Stimulated activated CD8-positive, alpha-beta memory T cell treated with anti-CD3 and anti-CD28 coated beads, Interleukin-12 subunit alpha, Interleukin-12 subunit beta, amount 100 ng/mL, for 24 hours (primary cell): Measurements from ENCODE around the gene RARS2.
A peak's percentile ranks its signal among the peaks of the same experiment; 100 is the strongest.
"Not testable (repeated sequence)": the region's sequence is repeated elsewhere in the genome, so short reads cannot be mapped to it uniquely, and the experiment has no call there.

Experiments used
- DNase-seq: peaks from one replicate; pipeline ENCODE4 v3.0.0-alpha.2; 2020; ENCODE audit errors: extremely low read depth

RARS2 gene

GRCh38 chr6:87501809-87502572 is 87.8 kb downstream of the RARS2 start:
- DNase-seq, result no peak

DNA sequence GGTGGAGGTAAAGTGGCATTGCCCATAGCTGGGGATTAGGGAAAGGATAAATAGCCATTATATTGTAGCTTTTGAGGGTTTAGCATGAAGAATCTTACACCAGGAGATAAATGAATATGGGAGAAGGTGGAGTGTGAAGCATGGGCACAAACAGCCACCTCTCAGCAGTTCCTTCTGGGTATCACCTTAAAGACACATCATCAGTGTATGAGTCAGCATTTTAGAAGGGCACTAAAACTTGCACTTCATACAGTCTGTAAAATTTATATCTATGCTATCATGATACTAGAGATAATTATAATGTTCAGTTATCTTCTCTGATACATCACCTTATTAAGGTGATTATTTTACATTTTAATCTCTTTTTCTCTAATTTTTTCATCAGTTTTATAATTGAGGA is 91.7 kb downstream of the RARS2 start:
- DNase-seq, result no peak

GRCh38 chr6:87494761-87495422 is 94.9 kb downstream of the RARS2 start:
- no peak for DNase-seq

DNA sequence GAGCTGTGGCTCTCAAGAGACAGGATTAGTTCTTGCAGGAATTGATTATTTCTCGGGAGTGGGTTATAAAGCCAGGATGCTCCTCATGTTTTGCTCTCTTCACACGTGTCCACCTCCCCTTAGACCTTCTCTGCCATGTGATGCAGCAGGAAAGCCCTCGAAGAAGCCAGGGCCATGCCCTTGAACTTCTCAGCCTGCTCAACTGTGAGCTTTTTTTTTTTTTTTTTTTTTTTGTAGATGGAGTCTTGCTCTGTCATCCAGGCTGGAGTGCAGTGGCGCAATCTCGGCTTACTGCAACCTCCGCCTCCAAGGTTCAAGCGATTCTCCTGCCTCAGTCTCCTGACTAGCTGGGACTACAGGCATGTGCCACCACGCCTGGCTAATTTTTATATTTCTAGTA is 100.5 kb downstream of the RARS2 start:
- DNase-seq, result not testable (repeated sequence)

DNA sequence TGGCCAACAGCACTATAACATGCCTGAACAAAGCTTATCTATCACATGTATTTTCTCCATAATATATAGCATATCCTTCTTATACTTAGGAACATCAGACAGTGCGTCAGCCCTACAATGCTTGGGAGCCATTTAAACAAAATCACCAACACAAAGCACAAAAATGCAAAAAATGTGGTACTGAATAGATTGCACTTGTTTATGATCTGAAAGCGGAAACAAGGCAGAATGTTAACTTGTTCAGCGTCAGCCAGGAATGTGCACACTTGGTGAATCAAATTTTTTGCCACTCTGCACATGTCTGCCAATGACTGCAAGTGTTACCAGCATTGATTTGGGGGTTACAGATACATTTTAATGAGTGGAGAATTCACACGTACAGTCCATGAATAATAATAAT is 102.2 kb downstream of the RARS2 start:
- no peak for DNase-seq

DNA sequence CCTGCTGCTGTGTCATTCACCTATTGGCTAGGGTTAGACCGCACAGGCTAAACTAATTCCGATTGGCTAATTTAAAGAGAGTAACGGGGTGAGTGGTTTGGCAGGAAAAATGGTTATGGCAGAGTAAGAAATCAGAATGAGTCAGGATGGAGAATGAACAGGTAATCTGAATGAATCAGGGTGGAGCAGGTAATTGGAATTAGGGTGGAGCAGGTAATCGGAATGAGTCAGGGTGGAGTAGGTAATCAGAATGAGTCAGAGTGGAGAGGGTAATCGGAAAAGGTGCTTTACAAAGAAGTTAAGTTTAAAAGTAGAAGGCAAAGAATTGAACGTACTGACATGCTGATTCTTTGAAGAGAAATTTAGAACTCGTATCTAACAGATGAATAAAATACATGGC is 105.3 kb downstream of the RARS2 start:
- DNase-seq, result no peak

GRCh38 chr6:87483929-87484328 is 105.9 kb downstream of the RARS2 start:
- no peak for DNase-seq

- DNase-seq, result no peak
Measured at GRCh38 chr6:87482366-87482765, 107.4 kb downstream of the RARS2 start.

- no peak for DNase-seq
Measured at GRCh38 chr6:87481931-87482330, 107.9 kb downstream of the RARS2 start.

DNA sequence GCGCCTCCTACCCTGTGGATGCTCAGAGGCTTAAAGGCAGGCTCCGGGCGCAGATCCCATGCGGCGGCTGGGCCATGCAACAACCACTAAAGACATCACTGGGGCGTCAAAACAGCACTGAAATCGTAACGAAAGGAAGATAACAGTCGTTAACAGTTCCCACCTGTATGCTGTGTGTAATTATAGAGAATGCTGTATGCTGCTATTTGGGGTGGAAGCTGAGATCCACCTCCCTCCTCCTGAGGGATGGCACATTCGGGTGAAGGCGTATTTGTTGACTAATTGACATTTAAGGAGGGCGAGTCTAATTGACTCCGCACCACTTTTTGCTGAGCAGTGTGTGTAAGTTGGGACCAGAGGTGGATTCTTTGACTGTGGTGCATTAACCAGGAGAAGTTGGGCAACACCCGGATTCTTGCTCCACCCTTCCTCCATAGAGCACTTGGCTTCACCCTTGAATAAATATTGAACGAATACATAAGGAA is 116.3 kb downstream of the RARS2 start:
- peak; percentile 17 for DNase-seq

DNA sequence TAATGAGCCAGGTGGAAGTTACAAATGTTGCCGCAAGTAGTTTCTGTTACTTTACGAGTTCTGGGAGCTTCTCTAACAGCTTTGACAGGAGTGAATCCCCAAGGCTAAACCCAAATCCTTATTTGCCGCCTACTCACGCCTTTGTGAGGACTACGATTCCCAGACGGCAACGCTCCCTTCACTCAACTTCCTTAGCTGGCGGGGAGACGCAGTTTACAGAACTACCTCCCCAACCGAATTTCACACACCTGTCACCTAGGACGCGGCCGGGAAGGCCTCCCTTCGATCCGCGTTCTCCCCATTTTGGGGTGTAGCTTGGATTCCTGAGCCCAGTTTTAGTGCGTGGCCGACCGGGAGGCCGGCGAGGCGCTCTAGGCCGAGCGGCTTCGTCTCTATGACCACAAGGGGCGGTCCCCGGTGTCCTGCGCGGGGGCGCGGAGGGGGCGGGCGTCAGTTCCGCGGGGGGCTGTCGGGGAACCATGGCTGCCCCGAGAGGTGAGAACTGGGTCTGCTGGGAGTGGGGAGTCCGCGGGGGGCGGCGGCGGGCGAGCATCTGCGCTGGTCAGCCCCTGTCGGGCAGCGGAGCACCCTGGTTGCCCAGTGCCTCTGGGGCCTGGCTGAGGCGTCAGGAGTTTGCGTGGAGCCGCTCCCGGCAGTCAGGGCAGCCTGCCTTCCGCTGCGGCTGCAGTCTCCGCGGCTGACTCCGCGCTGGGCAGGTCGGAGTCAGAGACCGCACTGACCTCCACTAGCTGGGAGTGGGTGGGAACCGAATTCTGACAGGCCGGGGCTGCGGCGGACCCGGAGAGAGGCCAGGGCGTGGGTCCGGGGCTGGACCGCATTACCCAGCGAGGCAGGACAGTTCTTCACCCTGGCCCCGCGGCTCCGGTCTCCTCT is 117.0 kb downstream of the RARS2 start, which contains the start of gene SLC35A1:
Gene SLC35A1, plus strand, starts transcription at position 450 of the 894 bp plus-strand sequence. Its CDS starts 30 bp downstream, at position 480.
- peak; percentile 66 for DNase-seq

DNA sequence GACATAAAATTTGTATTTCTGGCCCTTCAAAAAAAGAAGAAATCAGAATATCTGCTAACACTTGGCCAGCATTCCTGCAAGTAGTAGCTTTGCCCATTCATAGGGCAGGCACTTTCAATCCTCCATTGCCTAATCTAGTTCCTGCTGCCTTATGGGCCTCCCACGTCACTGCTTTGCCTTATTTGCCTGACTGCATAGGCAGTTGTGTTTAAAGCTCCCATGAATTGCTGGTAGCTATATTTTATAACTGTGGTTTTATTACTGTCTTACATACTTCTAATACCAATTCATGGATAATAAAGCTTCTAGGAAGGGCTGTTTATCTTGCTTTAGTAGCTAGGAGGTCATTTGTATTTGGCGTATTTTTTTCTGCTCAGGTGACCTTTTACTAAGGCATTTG is 124.7 kb downstream of the RARS2 start:
- DNase-seq, result no peak
